ENCODE measurements around the gene GNG7.
"Not testable (repeated sequence)": the region's sequence is repeated elsewhere in the genome, so short reads cannot be mapped to it uniquely, and the experiment has no call there.

The GNG7 gene

GRCh38 chr19:2483084-2483483 is 219.4 kb downstream of the GNG7 start:
- no peak for DNase-seq

GRCh38 chr19:2482354-2483038 is 220.0 kb downstream of the GNG7 start:
- DNase-seq: no peak

DNA sequence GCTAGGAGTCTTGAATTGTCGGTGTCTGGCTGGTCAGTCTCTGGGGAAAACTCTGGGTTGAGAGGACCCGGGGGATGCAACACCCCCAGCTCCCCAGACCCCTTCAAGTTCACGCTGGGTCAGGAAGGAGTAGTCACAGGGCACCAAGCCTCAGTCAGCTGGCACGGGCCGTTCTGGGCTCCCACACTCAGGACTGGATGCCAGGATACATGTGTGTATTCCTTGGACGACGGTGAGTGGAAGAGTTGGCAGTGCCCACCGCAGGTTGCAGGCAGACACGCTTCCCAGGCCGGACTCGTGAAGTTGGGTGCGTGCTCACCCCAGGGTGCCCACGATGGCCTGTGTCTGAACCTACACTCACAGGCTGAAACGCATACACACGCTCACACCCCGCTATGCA is 221.0 kb downstream of the GNG7 start:
- no peak for DNase-seq

DNA sequence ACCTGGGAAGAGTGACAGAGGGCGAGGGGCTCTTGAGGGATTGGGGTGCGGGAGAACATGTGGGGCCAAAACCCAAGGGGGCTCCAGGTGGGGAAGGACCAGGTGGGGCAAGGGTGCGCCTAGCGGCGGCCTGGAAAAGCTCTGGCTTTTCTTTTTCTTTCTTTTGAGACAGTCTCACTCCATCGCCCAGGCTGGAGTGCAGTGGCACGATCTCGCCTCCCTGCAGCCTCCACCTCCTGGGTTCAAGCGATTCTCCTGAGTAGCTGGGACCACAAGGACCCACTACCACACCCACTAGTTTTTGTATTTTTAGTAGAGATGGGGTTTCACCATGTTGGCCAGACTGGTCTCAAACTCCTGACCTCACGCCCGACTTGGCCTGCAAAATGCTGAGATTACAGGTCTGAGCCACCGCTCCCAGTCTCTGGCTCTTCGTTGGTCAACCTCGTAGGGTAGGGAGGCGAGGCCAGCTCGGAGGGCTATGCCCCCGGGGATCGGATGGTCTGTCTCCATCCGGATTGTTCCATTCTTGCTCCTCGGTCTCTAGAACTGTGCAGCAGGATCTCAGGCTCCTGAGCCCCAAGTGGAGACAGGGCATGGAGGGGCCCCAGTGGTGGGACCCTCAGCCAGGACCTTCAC is 222.8 kb downstream of the GNG7 start:
- no peak for DNase-seq

GRCh38 chr19:2478756-2479555 is 223.5 kb downstream of the GNG7 start:
- peak; percentile 79 for DNase-seq

- DNase-seq: no peak
Measured at GRCh38 chr19:2478278-2478755, 224.2 kb downstream of the GNG7 start.

DNA sequence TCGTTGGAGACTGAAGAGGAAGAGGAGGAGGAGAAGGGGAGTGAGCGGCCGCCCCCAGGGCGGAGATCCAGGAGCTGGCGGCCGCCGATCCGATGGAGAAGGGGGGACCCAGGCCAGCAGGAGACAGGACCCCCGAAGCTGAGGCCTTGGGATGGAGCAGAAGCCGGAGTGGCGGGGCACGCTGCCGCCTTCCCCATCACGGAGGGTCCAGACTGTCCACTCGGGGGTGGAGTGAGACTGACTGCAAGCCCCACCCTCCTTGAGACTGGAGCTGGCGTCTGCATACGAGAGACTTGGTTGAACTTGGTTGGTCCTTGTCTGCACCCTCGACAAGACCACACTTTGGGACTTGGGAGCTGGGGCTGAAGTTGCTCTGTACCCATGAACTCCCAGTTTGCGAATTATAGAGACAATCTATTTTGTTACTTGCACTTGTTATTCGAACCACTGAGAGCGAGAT is 224.7 kb downstream of the GNG7 start:
- DNase-seq: no peak

DNA sequence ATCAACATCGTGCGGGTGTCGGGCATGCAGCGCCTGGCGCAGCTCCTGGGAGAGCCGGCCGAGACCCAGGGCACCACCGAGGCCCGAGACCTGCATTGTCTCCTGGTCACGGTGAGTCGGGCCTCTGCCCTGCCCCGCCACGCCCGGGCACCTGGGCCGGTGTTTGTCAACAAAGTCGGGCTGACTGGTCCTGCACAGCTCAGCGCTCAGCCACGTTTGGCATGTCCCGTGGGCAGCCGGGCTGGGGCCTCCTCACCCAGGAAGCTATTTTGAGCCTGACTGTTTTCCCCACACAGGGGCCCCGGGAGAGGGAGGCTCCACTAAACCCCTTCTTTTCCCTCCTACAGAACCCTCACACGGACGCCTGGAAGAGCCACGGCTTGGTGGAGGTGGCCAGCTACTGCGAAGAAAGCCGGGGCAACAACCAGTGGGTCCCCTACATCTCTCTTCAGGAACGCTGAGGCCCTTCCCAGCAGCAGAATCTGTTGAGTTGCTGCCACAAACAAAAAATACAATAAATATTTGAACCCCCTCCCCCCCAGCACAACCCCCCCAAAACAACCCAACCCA is 225.3 kb downstream of the GNG7 start:
- no peak for DNase-seq

- peak; percentile 88 for DNase-seq
Measured at GRCh38 chr19:2476451-2477140, 225.9 kb downstream of the GNG7 start.

- DNase-seq: peak; percentile 97
Measured at GRCh38 chr19:2475702-2476450, 226.6 kb downstream of the GNG7 start, which contains the start of gene GADD45B. GADD45B (plus strand) TSS chr19:2476127; CDS start chr19:2476359, 232 bp downstream.

- peak; percentile 73 for DNase-seq
Measured at GRCh38 chr19:2475018-2475701, 227.3 kb downstream of the GNG7 start.

DNA sequence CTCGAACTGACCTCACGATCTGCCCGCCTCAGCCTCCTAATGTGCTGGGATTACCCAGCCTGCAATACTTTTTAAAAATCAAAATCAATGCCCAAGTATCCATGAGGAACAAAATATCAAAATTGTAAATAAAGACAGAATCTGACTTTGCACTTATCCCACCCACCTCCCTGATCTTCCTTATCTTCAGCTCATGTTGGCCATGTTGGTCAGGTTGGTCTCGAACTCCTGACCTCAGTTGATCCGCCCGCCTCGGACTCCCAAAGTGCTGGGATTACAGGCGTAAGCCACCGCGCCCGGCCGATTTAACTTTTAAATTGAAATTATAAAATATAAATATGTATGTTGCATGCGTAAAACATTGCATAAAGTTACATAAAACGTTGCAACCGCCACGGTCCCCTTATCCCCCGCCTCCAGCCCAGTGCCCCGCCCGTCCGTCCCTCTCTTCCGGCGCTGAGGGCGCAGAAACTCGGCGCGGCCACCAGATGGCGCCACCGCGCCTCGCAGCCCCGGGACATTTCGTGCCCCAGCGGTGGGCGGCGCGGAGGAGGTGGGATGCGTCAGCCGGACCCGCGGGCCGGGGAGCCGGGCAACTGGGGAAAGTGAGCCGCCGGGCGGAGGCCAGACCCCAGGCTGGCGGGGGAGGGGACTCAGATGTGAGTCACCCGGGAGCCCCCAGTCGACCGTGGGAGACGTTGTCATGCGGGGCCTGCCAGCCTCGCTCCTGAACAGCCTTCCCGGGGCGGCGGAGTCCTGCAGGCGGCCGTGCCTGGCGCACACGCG is 228.1 kb downstream of the GNG7 start:
- DNase-seq: peak; percentile 95

GRCh38 chr19:2469915-2470200 is 232.6 kb downstream of the GNG7 start:
- not testable (repeated sequence) for DNase-seq

- DNase-seq: peak; percentile 97
Measured at GRCh38 chr19:2469102-2469914, 233.2 kb downstream of the GNG7 start.

GRCh38 chr19:2468596-2468995 is 233.9 kb downstream of the GNG7 start:
- peak; percentile 51 for DNase-seq

- DNase-seq: peak; percentile 33
Measured at GRCh38 chr19:2464389-2464788, 238.1 kb downstream of the GNG7 start.

- not testable (repeated sequence) for DNase-seq
Measured at GRCh38 chr19:2463694-2464093, 238.8 kb downstream of the GNG7 start.

DNA sequence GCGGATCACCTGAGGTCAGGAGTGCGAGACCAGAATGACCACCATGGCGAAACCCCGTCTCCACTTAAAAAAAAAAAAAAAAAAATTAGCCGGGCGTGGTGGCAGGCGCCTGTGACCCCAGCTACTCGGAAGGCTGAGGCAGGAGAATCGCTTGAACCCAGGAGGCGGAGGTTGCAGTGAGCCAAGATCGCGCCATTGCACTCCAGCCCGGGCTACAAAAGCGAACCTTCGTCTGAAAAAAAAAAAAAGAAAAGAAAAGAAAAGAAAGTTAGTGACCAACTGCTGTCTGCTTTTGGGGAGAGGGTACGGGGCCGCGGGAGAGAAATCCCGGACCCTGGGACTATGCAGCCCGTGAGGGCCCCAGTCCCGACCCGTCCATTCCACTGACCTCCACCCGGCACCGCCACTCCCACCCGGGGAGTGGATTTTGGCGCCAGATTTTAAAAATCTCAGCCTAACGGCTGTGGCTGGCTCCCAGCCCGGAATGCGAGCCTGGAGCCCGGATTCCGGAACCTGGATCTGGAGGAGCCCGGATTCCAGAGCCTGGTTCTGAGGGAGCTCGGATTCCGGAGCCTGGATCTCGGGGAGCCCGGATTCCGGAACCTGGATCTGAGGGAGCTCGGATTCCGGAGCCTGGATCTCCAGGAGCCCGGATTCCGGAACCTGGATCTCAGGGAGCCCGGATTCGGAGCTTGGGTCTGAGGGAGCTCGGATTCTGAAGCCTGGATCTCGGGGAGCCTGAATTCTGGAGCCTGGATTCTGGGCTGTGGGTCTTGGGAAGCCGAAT is 239.7 kb downstream of the GNG7 start:
- peak; percentile 98 for DNase-seq
